ENCODE measurements around the gene VWA8.

The VWA8 gene

GRCh38 chr13:41934120-41934519 lies 26.8 kb downstream of the VWA8 start:
- H3K9ac ChIP-seq (ENCODE audit: low read length) = no peak overlapping the region
- DNase-seq = no peak
- H3K36me3 ChIP-seq (replicated peaks; ENCODE audit: insufficient read depth, low read length) = no peaks in the 10 kb centered on the region
- H3K79me2 ChIP-seq (ENCODE audit: low read length) = peaks cover 11% of the 10 kb centered on the region
- no peaks in the 10 kb centered on the region for H3F3A ChIP-seq (ENCODE audit: insufficient read depth, low read length)
- TF ChIP-seq EZH2phosphoT487 (IDR thresholded peaks at IDR 0.05; ENCODE audit: low read length) (no peak), CTCF (IDR thresholded peaks at IDR 0.05; ENCODE audit: low read length) (no peak), EZH2 (optimal IDR thresholded peaks at IDR 0.05; ENCODE audit: low read depth, low read length) (no peak)
- H3K9me3 ChIP-seq (replicated peaks; ENCODE audit: insufficient read depth, low read length) = no peaks in the 10 kb centered on the region
- H3K4me2 ChIP-seq (ENCODE audit: low read depth, low read length) = no peak overlapping the region
- no peak overlapping the region for H2AFZ ChIP-seq (ENCODE audit: low read length)
- no peaks in the 10 kb centered on the region for H4K20me1 ChIP-seq (ENCODE audit: insufficient read depth, low read length)
- no peak overlapping the region for H3K27ac ChIP-seq (ENCODE audit: low read length)
- no peak overlapping the region for H3K4me3 ChIP-seq (ENCODE audit: low read length)
- no peaks in the 10 kb centered on the region for H3K4me1 ChIP-seq (ENCODE audit: low read length)
- no peaks in the 10 kb centered on the region for H3K9me2 ChIP-seq (replicated peaks; ENCODE audit: insufficient read depth, low read length)
- no peaks in the 10 kb centered on the region for H3K27me3 ChIP-seq (replicated peaks; ENCODE audit: insufficient read depth, low read length)

GRCh38 chr13:41931337-41931736 lies 29.6 kb downstream of the VWA8 start:
- Histone ChIP-seq H3K4me1 (ENCODE audit: low read length) (peaks cover 6% of the 10 kb centered on the region; the same call in 1 of the 2 replicates), H3K79me2 (ENCODE audit: low read length) (peaks cover 25% of the 10 kb centered on the region), H3K9ac (ENCODE audit: low read length) (no peak overlapping the region), H3K4me3 (ENCODE audit: low read length) (no peak overlapping the region), H3K9me2 (replicated peaks; ENCODE audit: insufficient read depth, low read length) (no peaks in the 10 kb centered on the region), H3K4me2 (ENCODE audit: low read depth, low read length) (no peak overlapping the region), H4K20me1 (ENCODE audit: insufficient read depth, low read length) (no peaks in the 10 kb centered on the region), H3K27me3 (replicated peaks; ENCODE audit: insufficient read depth, low read length) (no peaks in the 10 kb centered on the region), H3K36me3 (replicated peaks; ENCODE audit: insufficient read depth, low read length) (no peaks in the 10 kb centered on the region), H3K9me3 (replicated peaks; ENCODE audit: insufficient read depth, low read length) (no peaks in the 10 kb centered on the region), H3F3A (ENCODE audit: insufficient read depth, low read length) (no peaks in the 10 kb centered on the region; the same call in 1 of the 2 replicates), H3K27ac (ENCODE audit: low read length) (no peak overlapping the region), H2AFZ (ENCODE audit: low read length) (no peak overlapping the region)
- TF ChIP-seq EZH2 (optimal IDR thresholded peaks at IDR 0.05; ENCODE audit: low read depth, low read length) (no peak), EZH2phosphoT487 (IDR thresholded peaks at IDR 0.05; ENCODE audit: low read length) (no peak), CTCF (IDR thresholded peaks at IDR 0.05; ENCODE audit: low read length) (no peak)
- DNase-seq = no peak

- no peaks in the 10 kb centered on the region; the same call in 1 of the 2 replicates for H3F3A ChIP-seq (ENCODE audit: insufficient read depth, low read length)
- H3K9me2 ChIP-seq (replicated peaks; ENCODE audit: insufficient read depth, low read length) = no peaks in the 10 kb centered on the region
- no peaks in the 10 kb centered on the region for H3K9me3 ChIP-seq (replicated peaks; ENCODE audit: insufficient read depth, low read length)
- no peak overlapping the region for H3K27ac ChIP-seq (ENCODE audit: low read length)
- H3K4me3 ChIP-seq (ENCODE audit: low read length) = no peak overlapping the region
- H3K9ac ChIP-seq (ENCODE audit: low read length) = no peak overlapping the region
- H3K27me3 ChIP-seq (replicated peaks; ENCODE audit: insufficient read depth, low read length) = no peaks in the 10 kb centered on the region
- no peak overlapping the region for H2AFZ ChIP-seq (ENCODE audit: low read length)
- H3K36me3 ChIP-seq (replicated peaks; ENCODE audit: insufficient read depth, low read length) = no peaks in the 10 kb centered on the region
- TF ChIP-seq EZH2 (optimal IDR thresholded peaks at IDR 0.05; ENCODE audit: low read depth, low read length) (no peak), CTCF (IDR thresholded peaks at IDR 0.05; ENCODE audit: low read length) (no peak), EZH2phosphoT487 (IDR thresholded peaks at IDR 0.05; ENCODE audit: low read length) (no peak)
- no peak for DNase-seq
- no peak overlapping the region for H3K4me2 ChIP-seq (ENCODE audit: low read depth, low read length)
- H4K20me1 ChIP-seq (ENCODE audit: insufficient read depth, low read length) = no peaks in the 10 kb centered on the region
- H3K79me2 ChIP-seq (ENCODE audit: low read length) = peaks cover 28% of the 10 kb centered on the region
- peaks cover 7% of the 10 kb centered on the region; the same call in 1 of the 2 replicates for H3K4me1 ChIP-seq (ENCODE audit: low read length)
Observed at GRCh38 chr13:41930154-41930553, 30.8 kb downstream of the VWA8 start.
